Lower lobe of right lung (tissue), 2 donors: ENCODE results near the gene APPL2. TPM values are rescaled to one million over a fixed set of nuclear protein-coding genes. Genes with fewer than 3 reads are reported as not detected.
"Not testable (repeated sequence)": the region's sequence is repeated elsewhere in the genome, so short reads cannot be mapped to it uniquely, and the experiment has no call there.

Source experiments
- ATAC-seq, 2 donors: fragments of 200-7000 bp; cut with Tn5 transposase; one replicate each; pipeline ENCODE4 v1.9.1; 2020 to 2022; ENCODE audit warnings: mild to moderate bottlenecking in 2 of 2, moderate library complexity in 2 of 2
- DNase-seq: peaks from one replicate; pipeline ENCODE4 v3.0.0-alpha.2; 2020
- H3K27ac ChIP-seq: fragments of 200-600 bp; one replicate; pipeline ENCODE4 v1.8.0; 2022
- H3K27me3 ChIP-seq: fragments of 200-600 bp; one replicate; pipeline ENCODE4 v1.8.0; 2022; ENCODE audit warnings: low read depth
- H3K36me3 ChIP-seq: fragments of 200-600 bp; one replicate; pipeline ENCODE4 v1.8.0; 2022; ENCODE audit warnings: mild to moderate bottlenecking
- H3K4me1 ChIP-seq: fragments of 200-600 bp; one replicate; pipeline ENCODE4 v1.8.0; 2022
- H3K4me3 ChIP-seq: fragments of 200-600 bp; one replicate; pipeline ENCODE4 v1.8.0; 2022; ENCODE audit warnings: mild to moderate bottlenecking
- H3K9me3 ChIP-seq: fragments of 200-600 bp; one replicate; pipeline ENCODE4 v1.8.0; 2022
- CTCF ChIP-seq: fragments of 200-600 bp; IDR thresholded peaks from one replicate; pipeline ENCODE4 v1.8.0; 2022; ENCODE audit warnings: antibody characterized with exemption, mild to moderate bottlenecking
- intact Hi-C: fragments of 100-400 bp; cut with DNase I; formaldehyde crosslinking; loops from one replicate; pipeline ENCODE4 v1.11.0; 2022
- total RNA-seq: library from RNA; stranded (reverse); fragmentation: NEBNext Ultra II Directional; extraction: Animal tissue kit (Norgen Biotek cat#: 25700); gene quantifications from one replicate; pipeline ENCODE4 v1.2.1, GENCODE V29; 2021
- donor health status: DM: no; HTN: yes; CAD: no; lungs with severe emphysema.

The APPL2 gene
- total RNA-seq, 1 donor from 2014 or later: 34.0 TPM

- no peak for ATAC-seq
- no peak for DNase-seq
These were observed 20.0 kb upstream of the APPL2 start for GRCh38 chr12:105256011-105256410.

GRCh38 chr12:105253866-105254513 is 18.0 kb upstream of the APPL2 start:
- intact Hi-C loops: no loop called here
- TF ChIP-seq CTCF: no peak
- Histone ChIP-seq H3K4me1 (no peaks in the 10 kb centered on the region), H3K9me3 (no peaks in the 10 kb centered on the region), H3K27ac (peak overlapping the region; percentile 28), H3K27me3 (no peaks in the 10 kb centered on the region), H3K36me3 (no peaks in the 10 kb centered on the region), H3K4me3 (no peak overlapping the region)
- no peak for DNase-seq
- peak in 1 of 2 donors; percentile 45 for ATAC-seq

More at GRCh38 chr12:105256011-105256410, 20.0 kb upstream of the APPL2 start:
- H3K4me3 ChIP-seq: no peak overlapping the region
- no peaks in the 10 kb centered on the region for H3K27me3 ChIP-seq
- intact Hi-C loops: no loop called here
- no peak overlapping the region for H3K27ac ChIP-seq
- no peaks in the 10 kb centered on the region for H3K36me3 ChIP-seq
- H3K4me1 ChIP-seq: no peaks in the 10 kb centered on the region
- TF ChIP-seq CTCF: no peak
- no peaks in the 10 kb centered on the region for H3K9me3 ChIP-seq

GRCh38 chr12:105252901-105253300 is 16.9 kb upstream of the APPL2 start:
- ATAC-seq: no peak
- H3K4me3 ChIP-seq: no peak overlapping the region
- no peak overlapping the region for H3K27ac ChIP-seq
- no peak for DNase-seq
- no peaks in the 10 kb centered on the region for H3K36me3 ChIP-seq
- no peaks in the 10 kb centered on the region for H3K9me3 ChIP-seq
- intact Hi-C loops: no loop called here
- no peaks in the 10 kb centered on the region for H3K4me1 ChIP-seq
- no peaks in the 10 kb centered on the region for H3K27me3 ChIP-seq
- no peak for TF ChIP-seq CTCF

GRCh38 chr12:105245776-105246427 is 9.9 kb upstream of the APPL2 start:
- ATAC-seq, H3K4me1 ChIP-seq, H3K4me3 ChIP-seq, H3K27me3 ChIP-seq, DNase-seq, intact Hi-C loops, H3K9me3 ChIP-seq, H3K36me3 ChIP-seq, H3K27ac ChIP-seq: not testable (repeated sequence)

GRCh38 chr12:105245291-105245690 is 9.3 kb upstream of the APPL2 start:
- intact Hi-C loops: no loop called here
- Histone ChIP-seq H3K27ac (no peak overlapping the region), H3K27me3 (no peaks in the 10 kb centered on the region), H3K36me3 (no peaks in the 10 kb centered on the region), H3K9me3 (no peaks in the 10 kb centered on the region), H3K4me3 (no peak overlapping the region), H3K4me1 (no peaks in the 10 kb centered on the region)
- no peak for TF ChIP-seq CTCF
- ATAC-seq: no peak
- no peak for DNase-seq

GRCh38 chr12:105240228-105240627 is 4.3 kb upstream of the APPL2 start:
- Histone ChIP-seq H3K9me3 (no peaks in the 10 kb centered on the region), H3K27me3 (no peaks in the 10 kb centered on the region), H3K36me3 (no peaks in the 10 kb centered on the region), H3K27ac (no peak overlapping the region), H3K4me1 (peaks cover 6% of the 10 kb centered on the region), H3K4me3 (no peak overlapping the region)
- intact Hi-C loops: no loop called here
- TF ChIP-seq CTCF: no peak
- DNase-seq: no peak
- ATAC-seq: no peak
